ENCODE results near the gene ASPM.

The ASPM gene

GRCh38 chr1:197081117-197081753 lies 65.2 kb downstream of the ASPM start:
- H3K27ac ChIP-seq = no peak overlapping the region
- TF ChIP-seq CTCF (conservative IDR thresholded peaks at IDR 0.05) (no peak), ZFX (IDR thresholded peaks at IDR 0.05) (no peak)

GRCh38 chr1:197080323-197080722 lies 66.1 kb downstream of the ASPM start:
- TF ChIP-seq CTCF (conservative IDR thresholded peaks at IDR 0.05) (no peak), ZFX (IDR thresholded peaks at IDR 0.05) (no peak)
- H3K27ac ChIP-seq = no peak overlapping the region

- no peak overlapping the region for H3K27ac ChIP-seq
- TF ChIP-seq ZFX (IDR thresholded peaks at IDR 0.05) (no peak), CTCF (conservative IDR thresholded peaks at IDR 0.05) (no peak)
Measured at GRCh38 chr1:197076585-197076984, 69.9 kb downstream of the ASPM start.

- TF ChIP-seq ZFX (IDR thresholded peaks at IDR 0.05) = no peak
- TF ChIP-seq CTCF (conservative IDR thresholded peaks at IDR 0.05) = no peak
Measured at GRCh38 chr1:197073978-197074377, 72.5 kb downstream of the ASPM start.

GRCh38 chr1:197067457-197067818 lies 79.0 kb downstream of the ASPM start:
- TF ChIP-seq ZFX (IDR thresholded peaks at IDR 0.05) (no peak), CTCF (conservative IDR thresholded peaks at IDR 0.05) (no peak)
- no peak overlapping the region for H3K27ac ChIP-seq

More at GRCh38 chr1:197073978-197074377, 72.5 kb downstream of the ASPM start:
- no peak overlapping the region for H3K27ac ChIP-seq

- no peak within 1 kb of the TSS for H3K27ac ChIP-seq
- TF ChIP-seq CTCF (conservative IDR thresholded peaks at IDR 0.05) (peak; percentile 31), ZFX (IDR thresholded peaks at IDR 0.05) (no peak)
Measured at GRCh38 chr1:197066719-197067456, 79.6 kb downstream of the ASPM start, which contains the start of gene F13B. F13B (minus strand) TSS chr1:197067260; CDS start chr1:197067223, 37 bp downstream.

- TF ChIP-seq CTCF (conservative IDR thresholded peaks at IDR 0.05) (no peak), ZFX (IDR thresholded peaks at IDR 0.05) (no peak)
- H3K27ac ChIP-seq = no peak overlapping the region
Measured at GRCh38 chr1:197066277-197066676, 80.2 kb downstream of the ASPM start.

All from C4-2B (cell line).